ENCODE measurements around the gene CHTF8. TPM values are rescaled to one million over a fixed set of nuclear protein-coding genes. Genes with fewer than 3 reads are reported as not detected.

CHTF8 gene
- polyA plus RNA-seq, 1 of the 3 experiments (the other 2 are of a cell fraction) = 83.0 TPM

DNA sequence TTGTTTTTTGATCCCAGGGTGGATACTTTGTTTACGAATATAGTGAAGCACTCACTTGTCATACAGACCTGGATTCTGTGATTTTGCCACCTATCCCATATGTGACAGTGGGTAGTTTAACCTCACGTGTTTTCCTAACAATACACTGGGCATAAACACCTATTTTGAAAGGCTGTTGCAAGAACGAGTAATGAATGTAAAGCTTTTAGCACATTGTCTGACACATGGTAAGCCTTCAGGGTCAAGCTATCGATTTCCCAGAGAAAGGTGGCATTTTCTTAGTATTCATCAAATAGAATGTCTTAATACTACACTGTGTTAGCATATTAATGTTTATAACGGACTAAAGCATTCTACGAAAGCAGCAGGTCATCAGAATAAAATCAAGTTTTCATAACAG is 1.9 kb downstream of the CHTF8 start:
- no peaks in the 10 kb centered on the region for H3K27me3 ChIP-seq (ENCODE audit: insufficient read depth)
- H3K36me3 ChIP-seq (replicated peaks in 1 of 2; ENCODE audit: control insufficient read depth in 1 of 2, insufficient read depth in 2 of 2, low read length in 1 of 2) = peaks cover 24 to 41% of the 10 kb centered on the region in 2 experiments
- H2AFZ ChIP-seq (ENCODE audit: low read depth) = no peak overlapping the region
- H3F3A ChIP-seq (replicated peaks; ENCODE audit: insufficient read depth) = peaks cover 12% of the 10 kb centered on the region
- H3K4me2 ChIP-seq = peak overlapping the region; percentile 74
- peaks cover 11 to 14% of the 10 kb centered on the region in 2 experiments; a peak in 3 of 4 replicates for H3K4me1 ChIP-seq (ENCODE audit: control insufficient read depth in 1 of 2, insufficient read depth in 2 of 2, low read depth in 1 of 2, low read length in 1 of 2)
- TF ChIP-seq EZH2phosphoT487 (IDR thresholded peaks at IDR 0.05; ENCODE audit: borderline replicate concordance, low read depth) (no peak), SIN3A (IDR thresholded peaks at IDR 0.05; ENCODE audit: borderline replicate concordance, low read depth, low read length) (no peak), SMC3 (IDR thresholded peaks at IDR 0.05; ENCODE audit: low read depth, low read length) (no peak), FOSL2 (IDR thresholded peaks at IDR 0.05; ENCODE audit: borderline replicate concordance, low read depth) (no peak), NFIC (IDR thresholded peaks at IDR 0.05; ENCODE audit: borderline replicate concordance) (no peak), POLR2AphosphoS5 (IDR thresholded peaks at IDR 0.05; ENCODE audit: low read depth, low read length) (peak; percentile 35; the same call in 1 of the 2 replicates), ELF1 (IDR thresholded peaks at IDR 0.05) (no peak), RFX5 (IDR thresholded peaks at IDR 0.05; ENCODE audit: low read length) (no peak), GATA2 (CRISPR knock-in tag; IDR thresholded peaks at IDR 0.05) (no peak), RCOR1 (IDR thresholded peaks at IDR 0.05; ENCODE audit: low read length) (no peak), TEAD4 (IDR thresholded peaks at IDR 0.05; ENCODE audit: borderline replicate concordance, insufficient read depth) (no peak), TCF12 (IDR thresholded peaks at IDR 0.05) (no peak), MEF2A (IDR thresholded peaks at IDR 0.05; ENCODE audit: borderline replicate concordance, low read depth) (no peak)
- TF ChIP-seq, protein P1, sequence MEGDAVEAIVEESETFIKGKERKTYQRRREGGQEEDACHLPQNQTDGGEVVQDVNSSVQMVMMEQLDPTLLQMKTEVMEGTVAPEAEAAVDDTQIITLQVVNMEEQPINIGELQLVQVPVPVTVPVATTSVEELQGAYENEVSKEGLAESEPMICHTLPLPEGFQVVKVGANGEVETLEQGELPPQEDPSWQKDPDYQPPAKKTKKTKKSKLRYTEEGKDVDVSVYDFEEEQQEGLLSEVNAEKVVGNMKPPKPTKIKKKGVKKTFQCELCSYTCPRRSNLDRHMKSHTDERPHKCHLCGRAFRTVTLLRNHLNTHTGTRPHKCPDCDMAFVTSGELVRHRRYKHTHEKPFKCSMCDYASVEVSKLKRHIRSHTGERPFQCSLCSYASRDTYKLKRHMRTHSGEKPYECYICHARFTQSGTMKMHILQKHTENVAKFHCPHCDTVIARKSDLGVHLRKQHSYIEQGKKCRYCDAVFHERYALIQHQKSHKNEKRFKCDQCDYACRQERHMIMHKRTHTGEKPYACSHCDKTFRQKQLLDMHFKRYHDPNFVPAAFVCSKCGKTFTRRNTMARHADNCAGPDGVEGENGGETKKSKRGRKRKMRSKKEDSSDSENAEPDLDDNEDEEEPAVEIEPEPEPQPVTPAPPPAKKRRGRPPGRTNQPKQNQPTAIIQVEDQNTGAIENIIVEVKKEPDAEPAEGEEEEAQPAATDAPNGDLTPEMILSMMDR (IDR thresholded peaks at IDR 0.05) = no peak
- TF ChIP-seq, protein P2, sequence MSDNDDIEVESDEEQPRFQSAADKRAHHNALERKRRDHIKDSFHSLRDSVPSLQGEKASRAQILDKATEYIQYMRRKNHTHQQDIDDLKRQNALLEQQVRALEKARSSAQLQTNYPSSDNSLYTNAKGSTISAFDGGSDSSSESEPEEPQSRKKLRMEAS (IDR thresholded peaks at IDR 0.05; ENCODE audit: low read depth) = no peak
- TF ChIP-seq, protein P3, sequence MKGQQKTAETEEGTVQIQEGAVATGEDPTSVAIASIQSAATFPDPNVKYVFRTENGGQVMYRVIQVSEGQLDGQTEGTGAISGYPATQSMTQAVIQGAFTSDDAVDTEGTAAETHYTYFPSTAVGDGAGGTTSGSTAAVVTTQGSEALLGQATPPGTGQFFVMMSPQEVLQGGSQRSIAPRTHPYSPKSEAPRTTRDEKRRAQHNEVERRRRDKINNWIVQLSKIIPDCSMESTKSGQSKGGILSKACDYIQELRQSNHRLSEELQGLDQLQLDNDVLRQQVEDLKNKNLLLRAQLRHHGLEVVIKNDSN (IDR thresholded peaks at IDR 0.05; ENCODE audit: borderline replicate concordance, low read depth) = no peak
- TF ChIP-seq, protein P4, sequence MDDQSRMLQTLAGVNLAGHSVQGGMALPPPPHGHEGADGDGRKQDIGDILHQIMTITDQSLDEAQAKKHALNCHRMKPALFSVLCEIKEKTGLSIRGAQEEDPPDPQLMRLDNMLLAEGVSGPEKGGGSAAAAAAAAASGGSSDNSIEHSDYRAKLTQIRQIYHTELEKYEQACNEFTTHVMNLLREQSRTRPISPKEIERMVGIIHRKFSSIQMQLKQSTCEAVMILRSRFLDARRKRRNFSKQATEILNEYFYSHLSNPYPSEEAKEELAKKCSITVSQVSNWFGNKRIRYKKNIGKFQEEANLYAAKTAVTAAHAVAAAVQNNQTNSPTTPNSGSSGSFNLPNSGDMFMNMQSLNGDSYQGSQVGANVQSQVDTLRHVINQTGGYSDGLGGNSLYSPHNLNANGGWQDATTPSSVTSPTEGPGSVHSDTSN (IDR thresholded peaks at IDR 0.05) = 0 out of 2 replicates have a peak, but pooled peaks have one; percentile 3
- H3K9me2 ChIP-seq = no peaks in the 10 kb centered on the region
- peak overlapping the region; percentile 79 to 88; a peak in 2 of 4 replicates for H3K4me3 ChIP-seq (ENCODE audit: low read depth in 2 of 2, low read length in 1 of 2)
- peaks cover 96% of the 10 kb centered on the region for H3K79me2 ChIP-seq (ENCODE audit: insufficient read depth)
- 77% methylated on average over 6 of the region's 6 CpGs for WGBS (ENCODE audit: low lambda C conversion rate)
- 0 out of 2 replicates have a peak overlapping the region, but pooled peaks have one; percentile 5 for H3K9ac ChIP-seq
- POLR2A ChIA-PET = interaction anchor here (0.6 kb wide), 1 partner anchor 109 kb away, joined by 3 read pairs; no protein-coding TSS in a partner anchor
- H4K20me1 ChIP-seq (ENCODE audit: insufficient read depth) = peaks cover 38% of the 10 kb centered on the region
- no peaks in the 10 kb centered on the region for H3K9me3 ChIP-seq
- CTCF ChIA-PET = interaction anchor here (1.0 to 1.7 kb wide), 8 partner anchors 9 to 601 kb away, joined by 3 to 8 read pairs (median 4); no protein-coding TSS in a partner anchor
- peak overlapping the region; percentile 3 to 86; a peak in 2 of 4 replicates for H3K27ac ChIP-seq (ENCODE audit: low read depth in 2 of 2, low read length in 1 of 2)
- DNase-seq = no peak

Measured in SK-N-SH (cell line).